ENCODE data around the gene ATG4A.

ATG4A gene

GRCh38 chrX:108088511-108088910 is 3.1 kb upstream of the ATG4A start:
- no peaks in the 10 kb centered on the region for H3K9me3 ChIP-seq (ENCODE audit: insufficient read depth, low read length, severe bottlenecking)
- no peak for ATAC-seq (ENCODE audit: insufficient read depth, low read depth)
- no peak overlapping the region for H3K9ac ChIP-seq (ENCODE audit: low read depth, low read length)
- no peak overlapping the region for H3K4me3 ChIP-seq (ENCODE audit: low read depth in 1 of 2, low read length in 2 of 2)
- TF ChIP-seq CTCF (IDR thresholded peaks at IDR 0.05; ENCODE audit: borderline replicate concordance, extremely low read depth, low read length, poor library complexity, severe bottlenecking) (no peak), EZH2 (IDR thresholded peaks at IDR 0.05; ENCODE audit: borderline replicate concordance, low read depth, low read length, severe bottlenecking) (no peak)
- H3K4me2 ChIP-seq (ENCODE audit: insufficient read depth, low read length) = no peak overlapping the region
- no peak for DNase-seq
- no peak overlapping the region for H3K27ac ChIP-seq (ENCODE audit: low read length)
- peaks cover 22% of the 10 kb centered on the region; the same call in 1 of the 2 replicates for H3K4me1 ChIP-seq (ENCODE audit: insufficient read depth, low read length)
- H3K79me2 ChIP-seq (ENCODE audit: insufficient read depth, low read length) = peaks cover 35% of the 10 kb centered on the region
- peaks cover 31% of the 10 kb centered on the region for H3K36me3 ChIP-seq (ENCODE audit: insufficient read depth, low read length)
- no peak overlapping the region for H2AFZ ChIP-seq (ENCODE audit: low read depth, low read length)
- no peaks in the 10 kb centered on the region; the same call in 1 of the 2 replicates for H4K20me1 ChIP-seq (ENCODE audit: insufficient read depth, low read length)
- H3K27me3 ChIP-seq (ENCODE audit: insufficient read depth, low read length, poor library complexity) = no peaks in the 10 kb centered on the region

GRCh38 chrX:108090491-108091263 is 901 bp upstream of the ATG4A start:
- Histone ChIP-seq H3K9ac (ENCODE audit: low read depth, low read length) (peak overlapping the region; percentile 74), H2AFZ (ENCODE audit: low read depth, low read length) (peak overlapping the region; percentile 91), H3K79me2 (ENCODE audit: insufficient read depth, low read length) (peaks cover 35% of the 10 kb centered on the region), H4K20me1 (ENCODE audit: insufficient read depth, low read length) (no peaks in the 10 kb centered on the region; the same call in 1 of the 2 replicates), H3K9me3 (ENCODE audit: insufficient read depth, low read length, severe bottlenecking) (no peaks in the 10 kb centered on the region), H3K27ac (ENCODE audit: low read length) (peak overlapping the region; percentile 91), H3K4me3 (ENCODE audit: low read depth in 1 of 2, low read length in 2 of 2) (peak overlapping the region; percentile 59 to 80), H3K27me3 (ENCODE audit: insufficient read depth, low read length, poor library complexity) (no peaks in the 10 kb centered on the region), H3K4me2 (ENCODE audit: insufficient read depth, low read length) (peak overlapping the region; percentile 66), H3K4me1 (ENCODE audit: insufficient read depth, low read length) (peaks cover 22% of the 10 kb centered on the region; the same call in 1 of the 2 replicates), H3K36me3 (ENCODE audit: insufficient read depth, low read length) (peaks cover 20% of the 10 kb centered on the region)
- DNase-seq (no peak), ATAC-seq (ENCODE audit: insufficient read depth, low read depth) (no peak)
- TF ChIP-seq CTCF (IDR thresholded peaks at IDR 0.05; ENCODE audit: borderline replicate concordance, extremely low read depth, low read length, poor library complexity, severe bottlenecking) (no peak), EZH2 (IDR thresholded peaks at IDR 0.05; ENCODE audit: borderline replicate concordance, low read depth, low read length, severe bottlenecking) (no peak)

- peak overlapping the region; percentile 59 to 80 for H3K4me3 ChIP-seq (ENCODE audit: low read depth in 1 of 2, low read length in 2 of 2)
- H3K36me3 ChIP-seq (ENCODE audit: insufficient read depth, low read length) = peaks cover 15% of the 10 kb centered on the region
- peaks cover 35% of the 10 kb centered on the region for H3K79me2 ChIP-seq (ENCODE audit: insufficient read depth, low read length)
- no peaks in the 10 kb centered on the region for H3K27me3 ChIP-seq (ENCODE audit: insufficient read depth, low read length, poor library complexity)
- no peaks in the 10 kb centered on the region; the same call in 1 of the 2 replicates for H4K20me1 ChIP-seq (ENCODE audit: insufficient read depth, low read length)
- H3K4me2 ChIP-seq (ENCODE audit: insufficient read depth, low read length) = peak overlapping the region; percentile 89
- no peak for TF ChIP-seq CTCF (IDR thresholded peaks at IDR 0.05; ENCODE audit: borderline replicate concordance, extremely low read depth, low read length, poor library complexity, severe bottlenecking)
- no peak for TF ChIP-seq EZH2 (IDR thresholded peaks at IDR 0.05; ENCODE audit: borderline replicate concordance, low read depth, low read length, severe bottlenecking)
- peak overlapping the region; percentile 60 for H3K9ac ChIP-seq (ENCODE audit: low read depth, low read length)
- H2AFZ ChIP-seq (ENCODE audit: low read depth, low read length) = peak overlapping the region; percentile 89
- ATAC-seq (ENCODE audit: insufficient read depth, low read depth) = peak; percentile 25
- H3K4me1 ChIP-seq (ENCODE audit: insufficient read depth, low read length) = peaks cover 22% of the 10 kb centered on the region; the same call in 1 of the 2 replicates
- no peaks in the 10 kb centered on the region for H3K9me3 ChIP-seq (ENCODE audit: insufficient read depth, low read length, severe bottlenecking)
- peak overlapping the region; percentile 68 for H3K27ac ChIP-seq (ENCODE audit: low read length)
- DNase-seq = no peak
Observed at GRCh38 chrX:108091878-108092291, 307 bp downstream of the ATG4A start.
